WTC11 (cell line): ENCODE data around the gene ADSL. TPM values are rescaled to one million over a fixed set of nuclear protein-coding genes. Genes with fewer than 3 reads are reported as not detected.

Experiments used
- ATAC-seq: fragments of 200-7000 bp; cut with Tn5 transposase; 2 replicates; pipeline ENCODE4 v1.10.0; 2021; ENCODE audit warnings: mild to moderate bottlenecking, moderate library complexity
- CTCF ChIA-PET: fragments of 300-600 bp; sonication (Branson Sonifier 250); formaldehyde crosslinking; loops from one replicate; lab custom pipeline; 2021; ENCODE audit warnings: antibody characterized with exemption; lab: Charles Lee
- POLR2A ChIA-PET: fragments of 350-600 bp; sonication (Branson Sonifier 250); formaldehyde crosslinking; loops from one replicate; lab custom pipeline; 2021; ENCODE audit warnings: antibody characterized with exemption; lab: Charles Lee
- DNase-seq: peaks from one replicate; pipeline ENCODE4 v3.0.0; 2021; ENCODE audit warnings: low spot score
- H3K27ac Mint-ChIP-seq: 2 replicates; pipeline ENCODE4 v1.8.0; 2021; ENCODE audit warnings: mixed read lengths
- H3K27me3 Mint-ChIP-seq: 2 replicates; pipeline ENCODE4 v1.8.0; 2021; ENCODE audit warnings: low read depth, mild to moderate bottlenecking, moderate library complexity, mixed read lengths
- H3K36me3 Mint-ChIP-seq: 2 replicates; pipeline ENCODE4 v1.8.0; 2021; ENCODE audit warnings: mixed read lengths
- H3K4me1 Mint-ChIP-seq: 2 replicates; pipeline ENCODE4 v1.8.0; 2022; ENCODE audit warnings: mixed read lengths
- H3K4me3 Mint-ChIP-seq: 2 replicates; pipeline ENCODE4 v1.8.0; 2021; ENCODE audit warnings: mild to moderate bottlenecking, moderate library complexity, mixed read lengths
- H3K9me3 Mint-ChIP-seq: 2 replicates; pipeline ENCODE4 v1.8.0; 2021; ENCODE audit warnings: mixed read lengths
- AFF4 ChIP-seq: sonication (generic); formaldehyde crosslinking; IDR thresholded peaks from 2 replicates; pipeline ENCODE4 v1.8.1; 2023; ENCODE audit warnings: mild to moderate bottlenecking, missing genetic modification reagents, borderline replicate concordance
- CREM ChIP-seq: sonication (generic); formaldehyde crosslinking; IDR thresholded peaks from 2 replicates; pipeline ENCODE4 v1.8.1; 2022; ENCODE audit warnings: mild to moderate bottlenecking, missing genetic modification reagents, moderate library complexity
- CTCF ChIP-seq: fragments of 200-600 bp; IDR thresholded peaks from 2 replicates; pipeline ENCODE4 v1.8.0; 2022; ENCODE audit warnings: antibody characterized with exemption
- E2F1 ChIP-seq: sonication (generic); formaldehyde crosslinking; IDR thresholded peaks from 2 replicates; pipeline ENCODE4 v1.8.0; 2022; ENCODE audit warnings: mild to moderate bottlenecking, missing genetic modification reagents
- E2F5 ChIP-seq: sonication (generic); formaldehyde crosslinking; IDR thresholded peaks from 2 replicates; pipeline ENCODE4 v1.8.1; 2022; ENCODE audit warnings: mild to moderate bottlenecking, moderate library complexity, missing genetic modification reagents
- ELF4 ChIP-seq: sonication (generic); formaldehyde crosslinking; IDR thresholded peaks from 2 replicates; pipeline ENCODE4 v1.8.1; 2022; ENCODE audit warnings: low read depth, mild to moderate bottlenecking, moderate library complexity, missing genetic modification reagents
- JUN ChIP-seq: sonication (generic); formaldehyde crosslinking; IDR thresholded peaks from 2 replicates; pipeline ENCODE4 v1.8.0; 2023; ENCODE audit warnings: mild to moderate bottlenecking, missing genetic modification reagents
- MLX ChIP-seq: sonication (generic); formaldehyde crosslinking; IDR thresholded peaks from 2 replicates; pipeline ENCODE4 v1.8.1; 2023; ENCODE audit warnings: mild to moderate bottlenecking, missing genetic modification reagents, moderate library complexity
- NFYB ChIP-seq: sonication (generic); formaldehyde crosslinking; conservative IDR thresholded peaks from 2 replicates; pipeline ENCODE4 v1.8.0; 2022; ENCODE audit warnings: low read depth, missing genetic modification reagents
- SP1 ChIP-seq: sonication (generic); formaldehyde crosslinking; conservative IDR thresholded peaks from 2 replicates; pipeline ENCODE4 v1.8.1; 2022; ENCODE audit warnings: missing genetic modification reagents
- USF2 ChIP-seq: sonication (generic); formaldehyde crosslinking; IDR thresholded peaks from 2 replicates; pipeline ENCODE4 v1.8.1; 2023; ENCODE audit warnings: mild to moderate bottlenecking, missing genetic modification reagents, moderate library complexity
- ZNF317 ChIP-seq: sonication (generic); formaldehyde crosslinking; IDR thresholded peaks from 2 replicates; pipeline ENCODE4 v1.8.1; 2023; ENCODE audit warnings: low read depth, mild to moderate bottlenecking, moderate library complexity, missing genetic modification reagents, borderline replicate concordance
- ZNF416 ChIP-seq: fragments of 250-450 bp; sonication (Bioruptor Pico); IDR thresholded peaks from 2 replicates; pipeline ENCODE4 v1.9.0; 2021; ENCODE audit warnings: mild to moderate bottlenecking, inconsistent platforms
- ZNF423 ChIP-seq: fragments of 250-450 bp; sonication (Bioruptor Pico); IDR thresholded peaks from 2 replicates; pipeline ENCODE4 v2.1.2; 2022; ENCODE audit warnings: mild to moderate bottlenecking, moderate library complexity
- ZNF532 ChIP-seq: fragments of 250-450 bp; sonication (Bioruptor Pico); IDR thresholded peaks from 2 replicates; pipeline ENCODE4 v1.9.0; 2021; ENCODE audit warnings: mild to moderate bottlenecking, borderline replicate concordance
- total RNA-seq: library from RNA; stranded (reverse); gene quantifications from 3 replicates; pipeline ENCODE4 v1.2.3, GENCODE V29; 2021

The ADSL gene
- total RNA-seq, 1 experiment from 2014 or later: 154 TPM

GRCh38 chr22:40422558-40423309, 76.4 kb downstream of the ADSL start (continued):
- no peak for TF ChIP-seq E2F1 (CRISPR knock-in tag)
- TF ChIP-seq AFF4 (CRISPR knock-in tag): no peak
- TF ChIP-seq NFYB (CRISPR knock-in tag): no peak
- TF ChIP-seq USF2: no peak
- TF ChIP-seq ZNF416 (CRISPR knock-in tag): no peak
- TF ChIP-seq JUN: no peak
- TF ChIP-seq ZNF532 (CRISPR knock-in tag): no peak
- TF ChIP-seq CREM: no peak
- no peak for TF ChIP-seq ELF4 (CRISPR knock-in tag)
- no peak for TF ChIP-seq MLX
- TF ChIP-seq ZNF423: no peak

- no peaks in the 10 kb centered on the region for H3K9me3 Mint-ChIP-seq
- H3K4me1 Mint-ChIP-seq: no peaks in the 10 kb centered on the region
- no peak for ATAC-seq
- TF ChIP-seq CTCF (no peak), ZNF317 (CRISPR knock-in tag) (no peak), MLX (no peak), E2F5 (CRISPR knock-in tag) (no peak), AFF4 (CRISPR knock-in tag) (no peak), SP1 (CRISPR knock-in tag) (no peak)
- H3K27ac Mint-ChIP-seq: peak overlapping the region; percentile 62; the same call in 1 of the 2 replicates
- H3K36me3 Mint-ChIP-seq: peaks cover 6% of the 10 kb centered on the region
- no peaks in the 10 kb centered on the region for H3K27me3 Mint-ChIP-seq
- H3K4me3 Mint-ChIP-seq: no peak overlapping the region
- no peak for DNase-seq
- CTCF ChIA-PET: no interaction called here
- POLR2A ChIA-PET: no interaction called here
Observed at GRCh38 chr22:40423310-40423688, 77.0 kb downstream of the ADSL start.
